ELR (cell line): Measurements from ENCODE around the gene GRM3.

ENCODE experiments used
- DNase-seq: peaks from one replicate; pipeline ENCODE4 v3.0.0-alpha.2; 2015; ENCODE audit warnings: low read depth

Gene GRM3

DNA sequence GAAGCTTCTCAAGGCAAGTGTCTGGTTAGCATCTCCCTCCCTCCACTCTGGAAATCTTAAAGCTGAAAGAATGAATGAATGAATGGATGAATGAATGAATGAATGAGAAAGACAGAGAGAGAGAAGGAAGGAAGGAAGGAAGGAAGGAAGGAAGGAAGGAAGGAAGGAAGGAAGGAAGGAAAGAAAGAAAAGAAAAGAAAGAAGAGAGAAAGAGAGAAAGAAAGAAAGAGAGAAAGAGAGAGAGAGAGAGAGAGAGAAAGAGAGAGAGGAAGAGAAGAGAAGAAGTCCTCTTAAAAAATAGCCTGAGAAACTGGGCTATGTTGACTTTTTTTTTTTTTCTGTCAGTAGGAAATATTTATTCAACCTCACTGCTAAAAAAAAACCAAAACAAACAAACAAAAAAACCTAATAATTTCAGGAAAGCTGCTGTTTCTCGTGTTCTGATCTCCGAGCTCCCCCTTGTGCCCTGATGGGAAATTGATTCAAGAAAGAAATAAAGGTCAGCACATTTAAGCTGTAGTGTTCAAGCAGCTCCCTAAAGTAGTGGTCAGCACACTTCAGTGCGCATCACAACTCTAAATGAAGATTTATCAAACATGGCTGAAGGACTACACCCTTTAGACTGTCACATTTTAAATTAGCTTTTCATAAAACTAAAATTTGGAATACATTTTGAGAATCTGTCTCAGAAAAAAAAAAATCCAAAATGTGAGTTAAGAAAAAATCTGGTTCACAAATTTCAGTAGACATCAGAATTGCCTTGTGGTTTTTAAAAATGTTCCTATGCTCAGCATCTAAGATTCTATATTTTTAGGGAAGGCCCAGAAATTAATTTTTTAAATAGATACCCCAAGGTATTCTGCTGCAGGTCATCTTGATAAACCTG is 261.5 kb downstream of the GRM3 start:
- peak; percentile 43 for DNase-seq

DNA sequence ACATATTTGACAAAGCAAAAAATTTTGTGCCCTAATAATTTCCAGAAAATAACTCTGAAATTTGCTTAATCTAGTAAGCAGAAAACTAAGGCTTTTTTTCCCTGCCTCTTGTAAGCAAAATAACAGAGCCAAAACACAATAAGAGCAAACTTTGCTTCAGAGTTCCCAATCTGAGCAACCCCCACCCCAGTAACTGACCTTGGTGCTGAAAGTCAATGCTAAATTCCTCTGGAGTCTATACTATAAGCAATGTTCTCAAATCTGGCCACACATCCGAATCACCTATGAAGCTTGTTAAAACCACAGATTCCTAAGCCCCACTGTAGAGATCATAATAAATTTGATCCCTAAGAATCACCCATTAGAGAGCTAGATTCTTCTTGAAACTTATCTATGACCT is 265.2 kb downstream of the GRM3 start:
- no peak for DNase-seq

DNA sequence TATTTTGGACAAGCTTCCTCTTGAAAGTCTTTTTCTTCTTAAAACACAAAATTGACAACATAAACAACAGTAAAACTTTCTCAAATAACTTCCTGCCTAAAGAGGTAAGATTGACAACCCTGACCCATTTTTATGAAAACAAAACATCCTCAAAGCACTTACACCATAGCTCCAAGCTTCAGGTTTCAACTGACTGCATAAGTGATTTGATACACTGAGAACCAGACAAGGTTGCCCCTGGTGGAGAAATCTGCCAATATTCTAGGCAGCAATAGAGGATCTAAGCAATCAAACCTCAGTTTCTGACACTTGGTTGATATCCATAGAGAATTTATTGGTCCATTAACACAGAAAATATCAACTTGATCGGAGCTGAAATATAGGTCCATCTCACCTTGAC is 267.9 kb downstream of the GRM3 start:
- no peak for DNase-seq

DNA sequence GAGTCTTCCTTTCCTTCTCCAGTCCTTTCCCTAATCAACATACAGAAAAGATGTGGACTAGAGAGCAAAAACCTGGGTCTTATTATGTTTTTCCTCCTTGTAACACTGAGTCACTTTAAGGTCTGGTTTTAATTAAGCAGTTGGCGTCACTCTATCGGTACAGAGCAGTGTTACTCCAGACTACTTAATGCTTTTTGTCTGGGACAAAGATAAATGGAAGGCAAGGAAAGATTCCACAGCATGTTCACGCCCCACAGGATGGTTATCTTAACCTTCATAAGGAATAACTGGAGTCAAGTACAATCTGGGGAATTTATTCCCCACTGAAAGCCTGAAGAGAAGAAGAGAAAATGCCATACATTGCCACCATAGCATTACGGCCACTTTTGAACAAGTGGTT is 270.0 kb downstream of the GRM3 start:
- no peak for DNase-seq
